ENCODE results near the gene DNAH1.

DNA sequence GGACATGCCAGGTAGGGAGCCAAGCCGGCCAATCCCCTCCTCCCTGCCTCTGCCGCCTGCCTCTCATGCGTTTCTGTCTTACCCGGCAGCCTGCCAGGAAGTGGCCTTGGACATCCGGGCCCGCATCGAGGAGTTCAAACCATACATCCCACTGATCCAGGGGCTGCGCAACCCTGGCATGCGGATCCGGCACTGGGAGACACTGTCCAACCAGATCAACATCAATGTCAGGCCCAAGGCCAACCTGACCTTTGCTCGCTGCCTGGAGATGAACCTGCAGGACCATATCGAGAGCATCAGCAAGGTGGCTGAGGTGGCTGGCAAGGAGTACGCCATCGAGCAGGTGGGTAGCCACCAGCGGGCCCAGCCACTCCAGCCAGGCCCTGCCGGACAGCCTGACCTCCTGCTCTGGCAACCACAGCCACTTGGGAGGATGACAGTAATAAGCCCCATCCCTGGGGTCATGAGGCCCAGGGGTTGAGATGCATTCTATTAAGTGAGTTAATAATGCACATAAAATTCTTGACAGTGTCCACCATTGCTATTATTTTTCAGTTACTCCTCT, 37.3 kb downstream of the DNAH1 start:
- TF ChIP-seq, protein P1, sequence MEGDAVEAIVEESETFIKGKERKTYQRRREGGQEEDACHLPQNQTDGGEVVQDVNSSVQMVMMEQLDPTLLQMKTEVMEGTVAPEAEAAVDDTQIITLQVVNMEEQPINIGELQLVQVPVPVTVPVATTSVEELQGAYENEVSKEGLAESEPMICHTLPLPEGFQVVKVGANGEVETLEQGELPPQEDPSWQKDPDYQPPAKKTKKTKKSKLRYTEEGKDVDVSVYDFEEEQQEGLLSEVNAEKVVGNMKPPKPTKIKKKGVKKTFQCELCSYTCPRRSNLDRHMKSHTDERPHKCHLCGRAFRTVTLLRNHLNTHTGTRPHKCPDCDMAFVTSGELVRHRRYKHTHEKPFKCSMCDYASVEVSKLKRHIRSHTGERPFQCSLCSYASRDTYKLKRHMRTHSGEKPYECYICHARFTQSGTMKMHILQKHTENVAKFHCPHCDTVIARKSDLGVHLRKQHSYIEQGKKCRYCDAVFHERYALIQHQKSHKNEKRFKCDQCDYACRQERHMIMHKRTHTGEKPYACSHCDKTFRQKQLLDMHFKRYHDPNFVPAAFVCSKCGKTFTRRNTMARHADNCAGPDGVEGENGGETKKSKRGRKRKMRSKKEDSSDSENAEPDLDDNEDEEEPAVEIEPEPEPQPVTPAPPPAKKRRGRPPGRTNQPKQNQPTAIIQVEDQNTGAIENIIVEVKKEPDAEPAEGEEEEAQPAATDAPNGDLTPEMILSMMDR (IDR thresholded peaks at IDR 0.05; ENCODE audit: insufficient read depth, low read length, poor library complexity, severe bottlenecking) = no peak
- no peak for TF ChIP-seq EZH2phosphoT487 (conservative IDR thresholded peaks at IDR 0.05; ENCODE audit: low read length)

All from SU-DHL-6 (cell line).